Measurements from ENCODE around the gene IFNLR1. TPM values are rescaled to one million over a fixed set of nuclear protein-coding genes. Genes with fewer than 3 reads are reported as not detected.

Gene IFNLR1
- total and polyA plus RNA-seq, 2 of the 8 experiments (the other 6 are each of a cell fraction or from before 2014, with no cell fraction given), result 6.8 to 10.1 TPM

DNA sequence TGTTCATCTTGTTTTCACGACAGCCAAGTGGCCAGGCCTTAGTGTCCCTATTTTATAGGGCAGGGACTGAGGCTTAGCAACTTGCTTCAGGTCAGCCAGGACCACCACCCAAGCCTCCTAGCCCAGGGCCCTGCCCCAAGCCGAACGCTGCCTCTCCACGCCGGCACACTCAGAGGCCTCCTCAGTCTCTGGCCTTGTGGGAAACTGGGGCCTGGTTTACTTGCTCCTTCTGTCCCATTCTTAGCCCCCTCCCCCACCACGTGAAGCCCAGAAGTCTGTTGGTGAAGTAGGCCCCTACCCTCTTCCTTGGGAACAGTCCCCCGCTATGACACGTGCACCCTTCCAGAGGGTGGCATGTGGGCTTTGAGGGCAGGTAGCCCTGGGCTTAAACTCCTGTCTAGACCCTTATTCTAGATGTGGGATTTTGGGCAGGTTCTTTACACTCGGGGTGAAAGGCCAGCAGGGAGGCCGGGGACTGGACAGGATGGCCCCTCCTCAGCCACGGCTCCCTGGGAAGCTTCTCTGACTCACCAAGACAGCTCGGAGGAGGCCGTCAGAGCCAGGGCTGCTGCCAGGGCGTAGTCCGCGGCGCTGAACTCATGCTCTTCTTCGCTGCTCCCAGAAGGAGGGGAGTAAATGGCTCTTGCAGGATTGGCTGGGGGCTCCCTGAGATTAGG, 79.5 kb downstream of the IFNLR1 start:
- Histone ChIP-seq H3K36me3 (ENCODE audit: control insufficient read depth in 2 of 4, insufficient read depth in 4 of 4, low read length in 3 of 4) (no peaks in the 10 kb centered on the region), H3K27me3 (replicated peaks in 1 of 4; ENCODE audit: control insufficient read depth in 3 of 4, extremely low read depth in 1 of 4, insufficient read depth in 3 of 4, low read length in 3 of 4) (no peaks in the 10 kb centered on the region), H3K79me1 (ENCODE audit: low read depth, low read length) (no peaks in the 10 kb centered on the region), H3K9ac (replicated peaks in 1 of 4; ENCODE audit: extremely low read depth in 1 of 4, low read depth in 3 of 4, low read length in 3 of 4) (no peak overlapping the region), H3K79me2 (ENCODE audit: control insufficient read depth in 1 of 2, insufficient read depth in 2 of 2, low read length in 2 of 2) (no peaks in the 10 kb centered on the region), H3K4me2 (ENCODE audit: insufficient read depth in 1 of 2, low read depth in 2 of 2, low read length in 2 of 2) (no peak overlapping the region), H2BK20ac (ENCODE audit: low read length) (no peak overlapping the region), H2AFZ (ENCODE audit: low read length) (peak overlapping the region; percentile 31; the same call in 1 of the 2 replicates), H2AK5ac (ENCODE audit: low read depth, low read length) (no peak overlapping the region), H4K91ac (replicated peaks; ENCODE audit: insufficient read length, low read length) (no peak overlapping the region), H3K18ac (ENCODE audit: extremely low read depth, low read length) (peak overlapping the region; percentile 48), H3K4ac (replicated peaks; ENCODE audit: insufficient read length, low read depth, low read length) (no peak overlapping the region), H2BK120ac (replicated peaks; ENCODE audit: low read depth, low read length) (no peak overlapping the region), H3K4me3 (ENCODE audit: extremely low read depth in 1 of 4, insufficient read depth in 2 of 4, low read depth in 3 of 4, low read length in 4 of 4) (no peak overlapping the region), H3K27ac (ENCODE audit: low read depth, low read length) (no peak overlapping the region), H3K56ac (replicated peaks; ENCODE audit: insufficient read length, low read depth, low read length) (no peak overlapping the region), H4K20me1 (replicated peaks in 1 of 2; ENCODE audit: control insufficient read depth in 1 of 2, insufficient read depth in 2 of 2, low read length in 2 of 2) (no peaks in the 10 kb centered on the region), H4K8ac (ENCODE audit: extremely low read depth, insufficient read depth, low read length) (no peak overlapping the region), H3K14ac (ENCODE audit: insufficient read length) (no peak overlapping the region), H3K23ac (ENCODE audit: insufficient read length) (no peak overlapping the region), H2BK15ac (ENCODE audit: low read length) (no peak overlapping the region), H2BK5ac (ENCODE audit: low read depth, low read length) (peak overlapping the region; percentile 16; the same call in 1 of the 2 replicates), H3K9me3 (ENCODE audit: insufficient read depth in 2 of 2, low read depth in 1 of 2, low read length in 1 of 2) (no peaks in the 10 kb centered on the region), H4K5ac (ENCODE audit: insufficient read length, low read depth, low read length) (no peak overlapping the region), H2BK12ac (ENCODE audit: low read depth, low read length) (peak overlapping the region; percentile 39; the same call in 1 of the 2 replicates), H3K4me1 (replicated peaks in 1 of 4; ENCODE audit: control insufficient read depth in 3 of 4, insufficient read depth in 4 of 4, low read length in 3 of 4) (peaks cover 0 to 8% (median 4%) of the 10 kb centered on the region in 4 experiments; a peak in 4 of 7 replicates), H3K23me2 (ENCODE audit: low read depth, low read length) (no peaks in the 10 kb centered on the region; the same call in 1 of the 2 replicates)
- ChIA-PET CTCF (ENCODE audit: partially characterized antibody) (no interaction called here), POLR2A (ENCODE audit: partially characterized antibody) (no interaction called here)
- TF ChIP-seq CHD1 (IDR thresholded peaks at IDR 0.05; ENCODE audit: low read depth, low read length), result no peak
- TF ChIP-seq, protein P1, sequence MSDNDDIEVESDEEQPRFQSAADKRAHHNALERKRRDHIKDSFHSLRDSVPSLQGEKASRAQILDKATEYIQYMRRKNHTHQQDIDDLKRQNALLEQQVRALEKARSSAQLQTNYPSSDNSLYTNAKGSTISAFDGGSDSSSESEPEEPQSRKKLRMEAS (IDR thresholded peaks at IDR 0.05), result no peak
- TF ChIP-seq NANOG (IDR thresholded peaks at IDR 0.05; ENCODE audit: insufficient read depth, low read depth, low read length, poor library complexity, severe bottlenecking), result no peak
- no peak for TF ChIP-seq EZH2 (IDR thresholded peaks at IDR 0.05; ENCODE audit: low read depth, low read length, severe bottlenecking)
- no peak for TF ChIP-seq BCL11A (IDR thresholded peaks at IDR 0.05; ENCODE audit: low read depth in 2 of 2, low read length in 2 of 2)
- WGBS, 2 experiments (ENCODE audit: extremely low coverage in 1 of 2, insufficient coverage in 1 of 2, insufficient read length in 1 of 2, insufficient replicate concordance in 2 of 2, low coverage in 1 of 2, low lambda C conversion rate in 2 of 2, missing lambda C conversion rate in 1 of 2), result 89% methylated on average over 18 of the region's 18 CpGs; no CpG with 5 or more reads in 1 of the 2 experiments
- no peak for FAIRE-seq
- no peak for DNase-seq (ENCODE audit: low read depth in 1 of 2, low spot score in 2 of 2)

Measured in H1 (cell line).